Stimulated activated CD4-positive, alpha-beta T cell treated with anti-CD3 and anti-CD28 coated beads, Interleukin-2, amount 100 ng/mL, for 4 hours (primary cell): Measurements from ENCODE around the gene CES4A.
"Not testable (repeated sequence)": the region's sequence is repeated elsewhere in the genome, so short reads cannot be mapped to it uniquely, and the experiment has no call there.

Experiments used
- DNase-seq: peaks from one replicate; pipeline ENCODE4 v3.0.0-alpha.2; 2020; ENCODE audit warnings: low read depth

Gene CES4A

GRCh38 chr16:66991545-66992077 is 3.2 kb downstream of the CES4A start:
- DNase-seq: no peak

- not testable (repeated sequence) for DNase-seq
These were observed 5.2 kb downstream of the CES4A start for GRCh38 chr16:66993558-66993957.

- no peak for DNase-seq
These were observed 8.1 kb downstream of the CES4A start for GRCh38 chr16:66996324-66996982.

- no peak for DNase-seq
These were observed 8.6 kb downstream of the CES4A start for GRCh38 chr16:66996983-66997358.

GRCh38 chr16:67000384-67001351 is 12.3 kb downstream of the CES4A start:
- DNase-seq: no peak

- DNase-seq: no peak
These were observed 13.3 kb downstream of the CES4A start for GRCh38 chr16:67001726-67002125.

GRCh38 chr16:67006930-67007658 is 18.7 kb downstream of the CES4A start:
- no peak for DNase-seq

GRCh38 chr16:67009158-67009557 is 20.8 kb downstream of the CES4A start:
- no peak for DNase-seq

GRCh38 chr16:67011274-67011673 is 22.9 kb downstream of the CES4A start:
- DNase-seq: no peak

GRCh38 chr16:67013233-67013822 is 24.9 kb downstream of the CES4A start:
- no peak for DNase-seq

- peak; percentile 49 for DNase-seq
These were observed 25.6 kb downstream of the CES4A start for GRCh38 chr16:67013823-67014633.

- DNase-seq: no peak
These were observed 26.4 kb downstream of the CES4A start for GRCh38 chr16:67014634-67015312.

- no peak for DNase-seq
These were observed 26.9 kb downstream of the CES4A start for GRCh38 chr16:67015313-67015731.

GRCh38 chr16:67016143-67016542 is 27.8 kb downstream of the CES4A start:
- DNase-seq: no peak

- DNase-seq: no peak
These were observed 28.5 kb downstream of the CES4A start for GRCh38 chr16:67016681-67017420.

- DNase-seq: no peak
These were observed 29.0 kb downstream of the CES4A start for GRCh38 chr16:67017421-67017750.

- DNase-seq: peak; percentile 77
These were observed 29.6 kb downstream of the CES4A start for GRCh38 chr16:67017810-67018488.

GRCh38 chr16:67019171-67019570 is 30.8 kb downstream of the CES4A start:
- DNase-seq: no peak

GRCh38 chr16:67021321-67021720 is 32.9 kb downstream of the CES4A start:
- no peak for DNase-seq
